ENCODE data around the gene DNAH17.
"Not testable (repeated sequence)": the region's sequence is repeated elsewhere in the genome, so short reads cannot be mapped to it uniquely, and the experiment has no call there.

The DNAH17 gene

GRCh38 chr17:78529251-78529650, 47.9 kb downstream of the DNAH17 start:
- FAIRE-seq, result no peak
- no peak for DNase-seq (ENCODE audit: extremely low spot score, insufficient read length, low read depth)

GRCh38 chr17:78528541-78528940, 48.7 kb downstream of the DNAH17 start:
- no peak for DNase-seq (ENCODE audit: extremely low spot score, insufficient read length, low read depth)
- FAIRE-seq, result no peak

- FAIRE-seq (no peak), DNase-seq (ENCODE audit: extremely low spot score, insufficient read length, low read depth) (no peak)
Measured at GRCh38 chr17:78527345-78527744, 49.9 kb downstream of the DNAH17 start.

- FAIRE-seq, result no peak
Measured at GRCh38 chr17:78526231-78527025, 50.8 kb downstream of the DNAH17 start.

GRCh38 chr17:78525511-78526160, 51.6 kb downstream of the DNAH17 start:
- no peak for DNase-seq (ENCODE audit: extremely low spot score, insufficient read length, low read depth)
- no peak for FAIRE-seq

More at GRCh38 chr17:78526231-78527025, 50.8 kb downstream of the DNAH17 start:
- DNase-seq (ENCODE audit: extremely low spot score, insufficient read length, low read depth), result no peak

- no peak for FAIRE-seq
- no peak for DNase-seq (ENCODE audit: extremely low spot score, insufficient read length, low read depth)
Measured at GRCh38 chr17:78524870-78525510, 52.2 kb downstream of the DNAH17 start.

GRCh38 chr17:78523934-78524655, 53.1 kb downstream of the DNAH17 start:
- no peak for FAIRE-seq
- no peak for DNase-seq (ENCODE audit: extremely low spot score, insufficient read length, low read depth)

GRCh38 chr17:78522031-78522809, 55.0 kb downstream of the DNAH17 start:
- DNase-seq (ENCODE audit: extremely low spot score, insufficient read length, low read depth) (no peak), FAIRE-seq (no peak)

GRCh38 chr17:78517421-78517820, 59.8 kb downstream of the DNAH17 start:
- FAIRE-seq (no peak), DNase-seq (ENCODE audit: extremely low spot score, insufficient read length, low read depth) (no peak)

GRCh38 chr17:78515480-78515879, 61.7 kb downstream of the DNAH17 start:
- FAIRE-seq, result no peak
- DNase-seq (ENCODE audit: extremely low spot score, insufficient read length, low read depth), result no peak

GRCh38 chr17:78514521-78514920, 62.7 kb downstream of the DNAH17 start:
- DNase-seq (ENCODE audit: extremely low spot score, insufficient read length, low read depth) (no peak), FAIRE-seq (no peak)

GRCh38 chr17:78512976-78513375, 64.2 kb downstream of the DNAH17 start:
- FAIRE-seq (no peak), DNase-seq (ENCODE audit: extremely low spot score, insufficient read length, low read depth) (no peak)

GRCh38 chr17:78510141-78511075, 66.8 kb downstream of the DNAH17 start:
- DNase-seq (ENCODE audit: extremely low spot score, insufficient read length, low read depth), result no peak
- FAIRE-seq, result no peak

GRCh38 chr17:78507526-78507925, 69.7 kb downstream of the DNAH17 start:
- DNase-seq (ENCODE audit: extremely low spot score, insufficient read length, low read depth) (no peak), FAIRE-seq (no peak)

GRCh38 chr17:78506454-78507309, 70.5 kb downstream of the DNAH17 start:
- DNase-seq (ENCODE audit: extremely low spot score, insufficient read length, low read depth) (no peak), FAIRE-seq (no peak)

GRCh38 chr17:78504156-78504925, 72.9 kb downstream of the DNAH17 start:
- no peak for FAIRE-seq
- DNase-seq (ENCODE audit: extremely low spot score, insufficient read length, low read depth), result no peak

GRCh38 chr17:78503388-78503787, 73.8 kb downstream of the DNAH17 start:
- FAIRE-seq; DNase-seq (ENCODE audit: extremely low spot score, insufficient read length, low read depth): not testable (repeated sequence)
